Mucosa of gallbladder (tissue), 1 donor: Measurements from ENCODE around the gene PLOD2. TPM values are rescaled to one million over a fixed set of nuclear protein-coding genes. Genes with fewer than 3 reads are reported as not detected.
A peak's percentile ranks its signal among the peaks of the same experiment; 100 is the strongest.

Experiments
- DNase-seq: peaks from one replicate; pipeline ENCODE4 v3.0.0-alpha.2; 2020; ENCODE audit warnings: low spot score
- total RNA-seq: library from RNA; stranded (reverse); gene quantifications from one replicate; pipeline ENCODE4 v1.2.1, GENCODE V29; 2021
- donor health status: DM: no; HTN: no; CAD: no.

The PLOD2 gene
- total RNA-seq, 1 donor from 2014 or later = 72.8 TPM

DNA sequence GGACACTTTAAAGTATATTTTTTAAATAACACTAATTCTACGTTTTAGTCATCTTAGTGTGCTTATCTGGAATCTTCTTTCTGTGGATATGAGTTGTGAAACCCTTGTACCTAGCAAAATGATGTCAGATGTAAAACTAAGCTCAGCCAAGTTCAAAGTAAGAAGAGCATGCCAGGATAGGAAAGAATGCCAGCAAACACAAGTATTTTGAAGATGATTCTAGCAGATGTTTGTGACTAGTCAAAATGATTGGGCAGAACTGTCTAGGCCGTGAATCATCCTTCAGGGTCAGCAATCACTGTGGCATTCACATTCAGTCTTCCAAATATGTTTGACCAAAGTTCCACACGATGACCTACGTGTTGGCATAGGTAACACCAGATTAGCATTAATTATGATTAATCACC is 5.4 kb upstream of the PLOD2 start:
- DNase-seq = no peak

GRCh38 chr3:146165877-146166276 is 4.9 kb upstream of the PLOD2 start:
- no peak for DNase-seq

DNA sequence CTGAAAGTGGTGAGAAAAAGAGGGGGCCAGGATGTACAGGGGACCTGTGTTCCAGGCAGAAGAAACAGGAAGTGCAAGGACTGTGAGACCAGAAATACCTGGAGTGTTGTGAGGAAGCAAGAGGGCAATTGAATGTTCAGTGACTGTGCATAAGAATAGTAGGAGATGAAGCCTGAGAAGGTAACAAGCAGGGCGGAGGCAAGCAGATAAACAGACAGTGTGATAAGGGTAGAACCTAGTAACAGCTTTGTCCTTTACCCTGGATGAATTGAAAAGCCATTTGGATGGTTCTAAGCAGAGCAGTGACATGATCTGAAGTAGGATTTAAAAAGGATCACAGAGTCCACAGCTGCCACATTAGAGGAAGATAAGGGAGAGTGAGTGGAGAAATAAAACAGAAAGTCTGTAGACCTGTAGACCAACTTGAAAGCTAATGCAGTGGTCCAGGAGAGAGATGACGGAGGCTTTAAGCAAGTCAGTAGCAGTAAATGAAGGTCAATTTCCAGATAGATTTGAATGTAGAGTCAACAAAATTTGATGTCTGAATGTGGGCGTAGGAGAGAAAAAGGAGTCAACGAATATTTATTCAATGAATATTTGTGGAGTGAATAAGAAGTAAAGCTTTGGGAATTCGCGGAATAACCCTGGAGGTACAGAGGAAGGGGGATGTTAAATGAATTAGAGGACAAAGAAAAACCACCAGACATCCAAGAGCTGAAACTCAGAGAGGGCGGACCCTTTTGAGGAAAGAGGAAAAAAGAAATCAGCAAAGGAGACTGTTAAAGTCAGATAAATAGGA is 4.2 kb upstream of the PLOD2 start:
- DNase-seq = no peak

GRCh38 chr3:146164506-146164905 is 3.5 kb upstream of the PLOD2 start:
- no peak for DNase-seq

DNA sequence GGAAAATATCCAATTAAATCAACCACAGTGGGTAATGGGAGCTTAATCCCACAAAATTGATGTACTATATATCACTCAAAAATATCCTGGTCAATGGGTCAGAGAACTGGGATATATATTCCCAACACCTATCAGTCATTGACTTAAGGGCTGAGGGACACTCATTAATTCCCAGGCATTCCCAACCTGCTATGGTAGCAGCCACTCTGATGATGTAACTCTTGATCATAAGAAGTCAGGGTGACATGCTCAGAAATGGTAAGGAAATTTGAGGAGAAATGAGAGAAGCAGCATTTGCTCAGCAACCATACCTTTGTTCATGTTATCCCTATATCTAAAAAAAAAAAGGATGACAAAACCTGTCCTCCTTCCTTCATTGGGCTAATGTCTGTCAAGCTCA is 3.1 kb upstream of the PLOD2 start:
- no peak for DNase-seq

GRCh38 chr3:146163584-146163983 is 2.6 kb upstream of the PLOD2 start:
- no peak for DNase-seq

GRCh38 chr3:146162561-146162960 is 1.6 kb upstream of the PLOD2 start:
- DNase-seq = no peak

DNA sequence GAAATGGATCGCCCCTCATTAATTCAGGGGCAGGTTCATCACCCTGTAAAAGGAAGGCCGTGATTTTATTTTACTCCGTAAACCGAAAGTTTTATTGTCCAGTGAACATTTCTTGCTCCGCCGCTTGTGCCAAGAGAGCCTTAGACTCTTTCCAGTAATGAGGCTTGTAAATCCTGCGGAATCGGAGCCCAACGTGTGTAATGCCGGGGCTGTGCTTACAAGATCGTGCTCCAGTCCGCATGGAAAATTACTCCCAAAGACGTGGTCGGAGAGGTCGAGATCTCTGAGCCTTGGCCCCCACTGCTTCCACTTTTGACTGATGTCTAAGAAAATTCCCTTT is 649 bp upstream of the PLOD2 start:
- peak; percentile 17 for DNase-seq

- DNase-seq = peak; percentile 66
These were observed 542 bp downstream of the PLOD2 start for GRCh38 chr3:146160321-146160963.

DNA sequence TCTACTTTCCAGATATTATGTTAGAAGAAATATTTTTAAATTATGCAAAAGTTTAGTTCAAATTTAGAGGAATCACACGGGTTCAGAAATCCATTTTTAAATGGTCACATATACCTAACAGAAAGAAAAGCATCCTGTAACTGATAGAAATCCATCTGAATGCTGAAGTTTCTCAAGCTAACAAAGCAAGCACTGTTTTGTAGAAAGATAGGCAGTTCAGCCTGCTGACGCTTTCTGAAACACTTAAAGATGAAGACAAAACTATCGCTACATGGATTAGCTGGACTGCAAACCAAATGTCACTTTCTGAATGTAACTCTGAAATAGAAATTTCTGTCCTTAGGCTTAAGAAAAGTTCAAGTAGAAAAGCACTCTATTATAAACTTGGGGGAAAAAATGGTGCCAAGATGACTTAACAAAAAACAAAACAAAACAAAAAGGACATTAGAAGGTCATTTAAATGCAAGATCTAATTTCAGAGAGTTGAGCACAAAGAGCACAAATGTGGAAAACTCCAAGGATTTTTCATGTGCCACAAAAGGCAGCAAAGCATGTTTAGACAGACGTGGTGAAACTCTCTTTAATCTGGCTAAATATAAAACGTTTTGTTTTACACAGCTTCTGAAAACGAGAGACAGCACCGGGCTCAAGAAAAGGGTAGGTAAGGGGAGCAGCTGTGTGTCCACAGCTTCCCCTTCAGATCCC is 1.2 kb downstream of the PLOD2 start:
- no peak for DNase-seq

DNA sequence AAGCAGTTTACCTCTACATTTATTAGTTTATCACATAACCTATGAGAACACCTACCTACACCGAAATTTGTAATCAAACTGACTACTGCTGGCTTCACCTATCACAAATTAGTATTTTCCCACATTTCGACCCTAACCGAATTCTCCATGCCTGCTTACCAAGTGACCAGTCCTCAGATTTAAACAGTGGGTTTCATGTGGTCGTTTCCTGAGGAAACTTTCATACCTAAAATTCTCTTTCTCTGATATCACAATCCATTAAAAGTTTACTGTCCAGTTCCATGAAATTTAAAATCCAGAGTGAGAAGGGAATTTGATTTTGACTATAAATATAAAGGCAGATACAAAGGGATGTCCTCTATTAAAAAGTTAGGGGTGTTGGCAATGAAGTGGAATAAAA is 1.9 kb downstream of the PLOD2 start:
- no peak for DNase-seq

GRCh38 chr3:146157325-146158060 is 3.5 kb downstream of the PLOD2 start:
- no peak for DNase-seq

DNA sequence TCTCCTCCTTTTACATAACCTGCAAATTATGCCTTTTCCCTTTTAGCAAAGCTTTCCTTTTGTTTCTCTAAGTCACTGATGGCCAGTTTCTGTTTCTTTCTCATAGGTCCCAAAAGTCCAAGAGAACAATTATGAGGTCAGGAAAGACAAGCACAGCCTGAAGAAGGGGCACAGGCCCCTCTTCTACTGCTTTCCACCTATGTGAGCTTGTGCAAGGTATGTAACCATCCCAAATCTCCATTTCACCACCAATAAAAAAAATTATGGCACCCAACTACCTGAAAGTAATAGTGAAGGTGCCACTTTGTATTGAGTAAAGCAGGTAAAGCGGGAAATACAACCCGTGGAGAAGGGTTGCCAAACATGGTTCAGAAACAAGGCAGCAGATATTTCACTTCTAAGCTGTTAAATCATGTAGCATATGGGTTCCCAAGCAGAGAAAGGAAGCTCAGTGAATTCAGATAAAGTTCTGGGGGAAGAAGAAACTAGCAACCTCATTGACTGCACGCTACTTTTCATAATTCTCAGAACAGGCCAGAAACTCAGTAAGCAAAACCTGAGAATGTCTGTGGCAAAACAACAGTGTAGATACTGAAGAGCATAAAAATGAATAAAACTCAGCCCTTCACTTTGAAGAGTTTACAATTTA is 4.2 kb downstream of the PLOD2 start:
- no peak for DNase-seq

GRCh38 chr3:146156095-146156494 is 4.9 kb downstream of the PLOD2 start:
- DNase-seq = no peak

- no peak for DNase-seq
These were observed 6.0 kb downstream of the PLOD2 start for GRCh38 chr3:146154995-146155394.

- no peak for DNase-seq
These were observed 6.7 kb downstream of the PLOD2 start for GRCh38 chr3:146154316-146154715.

- DNase-seq = no peak
These were observed 7.6 kb downstream of the PLOD2 start for GRCh38 chr3:146153429-146153828.

DNA sequence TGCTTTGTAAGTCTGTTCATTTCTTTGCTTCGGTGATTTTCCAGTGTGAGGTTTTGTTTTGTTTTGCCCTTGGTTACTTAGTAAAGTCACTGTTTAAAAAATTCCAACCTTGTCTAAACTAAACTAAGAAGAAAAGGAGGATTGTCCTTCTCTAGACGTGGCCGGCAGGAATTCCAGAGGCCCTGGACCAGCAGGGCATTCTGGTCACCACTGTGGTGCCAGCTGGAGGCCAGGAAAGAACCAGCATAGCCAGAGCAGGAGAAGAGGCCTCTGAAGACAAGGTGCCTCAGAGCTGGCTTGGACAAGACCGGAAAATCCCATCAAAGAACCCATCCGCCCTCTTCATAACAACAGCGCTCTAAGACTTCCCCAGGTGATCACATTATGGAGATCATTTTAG is 8.2 kb downstream of the PLOD2 start:
- DNase-seq = no peak

- no peak for DNase-seq
These were observed 12.5 kb downstream of the PLOD2 start for GRCh38 chr3:146148468-146148931.

DNA sequence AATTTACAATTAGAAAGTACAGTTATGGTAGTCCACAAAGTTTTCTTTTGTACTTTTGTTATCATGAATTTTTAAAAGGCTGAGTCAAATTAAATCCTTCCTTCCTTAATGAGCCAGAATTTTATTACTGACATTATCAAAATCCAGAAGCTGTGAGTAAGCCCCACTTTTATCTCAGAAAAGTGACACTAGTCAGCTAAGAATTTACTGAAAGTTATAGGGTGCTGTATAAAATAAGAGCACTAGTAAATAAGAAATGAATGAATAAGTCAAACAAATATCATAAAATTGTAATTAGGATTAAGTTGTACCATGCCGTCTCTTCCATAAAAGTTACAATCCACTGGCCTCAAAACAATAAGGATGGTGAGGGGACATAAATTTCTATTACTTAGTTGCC is 15.3 kb downstream of the PLOD2 start:
- DNase-seq = no peak

DNA sequence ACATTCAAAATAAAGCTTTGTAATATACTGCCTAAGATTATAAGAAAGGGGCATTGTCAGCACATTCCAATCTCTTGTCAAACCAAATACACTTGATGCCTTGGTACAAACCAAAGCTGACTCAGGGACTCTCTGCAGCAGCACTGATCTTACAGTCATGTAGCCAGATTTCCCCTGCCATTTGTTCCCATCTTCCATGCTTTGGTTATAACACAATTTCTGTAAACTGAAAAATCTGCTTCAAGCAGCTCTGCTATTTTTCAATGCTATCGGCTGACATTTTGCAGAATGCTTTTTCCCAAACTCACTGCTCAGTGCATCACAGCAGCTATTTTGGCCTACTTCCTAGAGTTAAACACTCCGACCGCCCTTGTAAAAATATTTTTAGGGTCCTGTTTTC is 18.2 kb downstream of the PLOD2 start:
- DNase-seq = peak; percentile 46
